Upper lobe of left lung (tissue), 4 donors: ENCODE measurements around the gene SAMD4B.

Experiments used
- CTCF ChIP-seq, 6 experiments: fragments of 450-650 bp in 4 of 6; fragments of 200-600 bp in 2 of 6; sonication (generic) in 2 of 6; IDR thresholded peaks; one replicate each; pipeline ENCODE4 v1.5.1; 2016 to 2019; ENCODE audit warnings: antibody characterized with exemption in 6 of 6
- EP300 ChIP-seq, 4 donors: sonication (generic); formaldehyde crosslinking; IDR thresholded peaks; one replicate each; pipeline ENCODE4 v1.5.1; 2017; ENCODE audit warnings: antibody characterized with exemption in 4 of 4, control low read depth in 2 of 4
- POLR2A ChIP-seq, 4 donors: fragments of 450-650 bp; IDR thresholded peaks; one replicate each; pipeline ENCODE4 v1.5.1; 2016 to 2017; ENCODE audit warnings: antibody characterized with exemption in 4 of 4, mild to moderate bottlenecking in 2 of 4

DNA sequence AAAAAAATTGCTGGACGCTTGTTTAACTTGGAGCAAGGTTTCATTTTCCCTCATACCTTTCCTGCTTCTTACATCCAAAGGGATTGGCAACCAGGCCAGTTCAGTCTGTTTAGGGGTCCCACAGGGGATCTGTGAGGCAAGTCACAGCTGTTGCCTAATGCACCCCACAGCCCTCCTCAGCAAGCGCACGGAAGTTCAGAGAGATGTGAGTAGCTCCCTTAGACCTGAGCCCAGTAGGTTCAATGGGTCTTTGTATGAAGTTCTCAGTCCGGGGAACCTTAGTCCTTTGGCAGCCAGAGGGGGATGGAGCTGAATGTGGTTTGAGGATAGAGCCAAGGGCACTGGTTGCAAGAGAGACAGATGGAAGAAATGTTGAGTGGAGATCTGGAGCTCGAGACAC, 13.0 kb downstream of the SAMD4B start:
- TF ChIP-seq CTCF (IDR thresholded peaks at IDR 0.05) (no peak), POLR2A (IDR thresholded peaks at IDR 0.05) (no peak), EP300 (IDR thresholded peaks at IDR 0.05) (no peak)
